Stomach (tissue), 4 donors: ENCODE data around the gene CSMD2.

Experiments
- CTCF ChIP-seq, 7 experiments: fragments of 450-650 bp in 4 of 7; fragments of 200-600 bp in 3 of 7; sonication (generic) in 3 of 7; IDR thresholded peaks; one replicate each; pipeline ENCODE4 v1.5.1; 2016 to 2019; ENCODE audit warnings: antibody characterized with exemption in 7 of 7, control low read depth in 2 of 7, mild to moderate bottlenecking in 1 of 7
- POLR2A ChIP-seq, 4 donors: fragments of 450-650 bp; IDR thresholded peaks; one replicate each; pipeline ENCODE4 v1.6.1; 2016; ENCODE audit warnings: antibody characterized with exemption in 4 of 4, control low read depth in 2 of 4, mild to moderate bottlenecking in 1 of 4, moderate library complexity in 1 of 4
- POLR2AphosphoS5 ChIP-seq, 3 donors: sonication (generic); formaldehyde crosslinking; IDR thresholded peaks; one replicate each; pipeline ENCODE4 v1.6.1; 2016; ENCODE audit warnings: antibody characterized with exemption in 3 of 3

GRCh38 chr1:34029515-34029914 lies 135.5 kb downstream of the CSMD2 start:
- TF ChIP-seq POLR2A (IDR thresholded peaks at IDR 0.05) (no peak), POLR2AphosphoS5 (IDR thresholded peaks at IDR 0.05) (no peak), CTCF (IDR thresholded peaks at IDR 0.05) (no peak)
